OCI-LY1 (cell line): ENCODE results near the gene FHOD3.

ENCODE experiments used
- CTCF ChIP-seq: fragments of 200-600 bp; sonication (generic), shearing (Covaris generic); IDR thresholded peaks from 2 replicates; pipeline ENCODE4 v1.5.1; 2017; ENCODE audit warnings: mild to moderate bottlenecking, antibody characterized with exemption, low read length, moderate library complexity, mixed read lengths
- EZH2 ChIP-seq: fragments of 200-600 bp; sonication (generic), shearing (Covaris generic); IDR thresholded peaks from 2 replicates; pipeline ENCODE4 v1.8.0; 2017; ENCODE audit warnings: borderline replicate concordance, mixed run types, mild to moderate bottlenecking, antibody characterized with exemption, low read length, moderate library complexity, mixed read lengths

- no peak for TF ChIP-seq CTCF
- TF ChIP-seq EZH2, result no peak
Observed at GRCh38 chr18:36295214-36295613, 2.3 kb upstream of the FHOD3 start.
